BJ (cell line): ENCODE measurements around the gene GYG2. TPM values are rescaled to one million over a fixed set of nuclear protein-coding genes. Genes with fewer than 3 reads are reported as not detected.
"Not testable (repeated sequence)": the region's sequence is repeated elsewhere in the genome, so short reads cannot be mapped to it uniquely, and the experiment has no call there.

Experiments used
- CTCF ChIA-PET: fragments of 350-600 bp; formaldehyde crosslinking; extraction: SDS; loops from one replicate; lab custom pipeline; 2021; ENCODE audit warnings: antibody characterized with exemption, inconsistent platforms; lab: Yijun Ruan, JAX
- POLR2A ChIA-PET: fragments of 300-600 bp; sonication (Branson Sonifier 250); formaldehyde crosslinking; extraction: SDS; loops from one replicate; lab custom pipeline; 2021; ENCODE audit warnings: antibody characterized with exemption; lab: Charles Lee
- DNase-seq: peaks from one replicate; pipeline ENCODE4 v3.0.0-alpha.2; 2011; ENCODE audit warnings: low read depth
- H3K27me3 ChIP-seq: 2 replicates; pipeline ENCODE4 v1.6.0; 2011; ENCODE audit warnings: low read length; ENCODE audit not compliant: control insufficient read depth, insufficient read depth
- H3K36me3 ChIP-seq: 2 replicates; pipeline ENCODE4 v1.5.1; 2011; ENCODE audit warnings: low read length; ENCODE audit not compliant: control insufficient read depth, insufficient read depth
- H3K4me3 ChIP-seq: 2 replicates; pipeline ENCODE4 v1.5.1; 2011; ENCODE audit warnings: low read depth, mild to moderate bottlenecking, control low read depth, low read length
- polyA plus RNA-seq: library from polyadenylated mRNA; depleted of rRNA; stranded (reverse); fragments of >200 nt; gene quantifications from 2 replicates; pipeline ENCODE4 v1.2.3, GENCODE V29; 2011
- TF ChIP-seq, protein P1 (sequence below): IDR thresholded peaks from 2 replicates; pipeline ENCODE4 v1.5.1; 2011; ENCODE audit warnings: low read depth, mild to moderate bottlenecking, control low read depth, inconsistent platforms, low read length, moderate library complexity; ENCODE audit not compliant: insufficient read depth

Gene GYG2
- polyA plus RNA-seq, 1 experiment: 9.3 TPM

DNA sequence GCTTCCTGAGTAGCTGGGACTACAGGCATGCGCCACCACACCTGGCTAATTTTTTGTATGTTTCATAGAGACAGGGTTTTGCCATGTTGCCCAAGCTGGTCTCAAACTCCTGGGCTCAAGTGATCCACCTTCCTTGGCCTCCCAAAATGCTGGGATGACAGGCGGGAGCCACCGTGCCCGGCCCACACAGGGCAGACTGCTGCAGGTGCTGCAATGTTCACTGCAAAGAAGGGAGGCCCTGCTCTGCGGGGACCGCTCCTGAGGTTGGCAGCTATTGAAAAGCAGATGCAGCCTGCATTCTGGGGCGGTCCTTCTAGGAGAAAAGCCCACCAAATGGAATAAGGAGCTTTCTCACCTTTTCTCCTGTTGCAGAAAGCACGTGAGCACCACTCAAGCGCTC, 95.4 kb downstream of the GYG2 start:
- no peak for DNase-seq
- POLR2A ChIA-PET: no interaction called here
- TF ChIP-seq, protein P1, sequence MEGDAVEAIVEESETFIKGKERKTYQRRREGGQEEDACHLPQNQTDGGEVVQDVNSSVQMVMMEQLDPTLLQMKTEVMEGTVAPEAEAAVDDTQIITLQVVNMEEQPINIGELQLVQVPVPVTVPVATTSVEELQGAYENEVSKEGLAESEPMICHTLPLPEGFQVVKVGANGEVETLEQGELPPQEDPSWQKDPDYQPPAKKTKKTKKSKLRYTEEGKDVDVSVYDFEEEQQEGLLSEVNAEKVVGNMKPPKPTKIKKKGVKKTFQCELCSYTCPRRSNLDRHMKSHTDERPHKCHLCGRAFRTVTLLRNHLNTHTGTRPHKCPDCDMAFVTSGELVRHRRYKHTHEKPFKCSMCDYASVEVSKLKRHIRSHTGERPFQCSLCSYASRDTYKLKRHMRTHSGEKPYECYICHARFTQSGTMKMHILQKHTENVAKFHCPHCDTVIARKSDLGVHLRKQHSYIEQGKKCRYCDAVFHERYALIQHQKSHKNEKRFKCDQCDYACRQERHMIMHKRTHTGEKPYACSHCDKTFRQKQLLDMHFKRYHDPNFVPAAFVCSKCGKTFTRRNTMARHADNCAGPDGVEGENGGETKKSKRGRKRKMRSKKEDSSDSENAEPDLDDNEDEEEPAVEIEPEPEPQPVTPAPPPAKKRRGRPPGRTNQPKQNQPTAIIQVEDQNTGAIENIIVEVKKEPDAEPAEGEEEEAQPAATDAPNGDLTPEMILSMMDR: no peak
- CTCF ChIA-PET: no interaction called here
- H3K4me3 ChIP-seq: no peak overlapping the region
- peaks cover 2% of the 10 kb centered on the region for H3K36me3 ChIP-seq
- no peaks in the 10 kb centered on the region for H3K27me3 ChIP-seq

DNA sequence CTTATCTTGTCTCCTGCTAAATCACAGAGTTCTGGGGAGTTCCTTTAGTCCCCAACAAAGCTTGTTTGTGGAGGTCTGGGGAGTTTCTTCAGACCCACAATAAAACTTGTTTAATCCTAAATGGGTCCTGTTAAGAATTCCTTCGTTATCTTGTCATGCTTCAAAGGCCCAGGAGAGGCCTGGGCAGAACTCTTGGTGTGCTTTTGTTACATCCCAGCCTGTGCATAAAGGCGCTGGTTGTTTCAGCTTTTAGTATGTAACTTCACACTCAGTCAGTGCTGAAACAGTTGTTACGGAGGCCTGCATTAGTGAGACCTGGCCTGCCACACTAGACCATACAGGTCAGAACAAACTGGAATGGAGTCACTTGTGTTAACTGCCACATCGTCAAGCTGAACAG, 97.5 kb downstream of the GYG2 start:
- DNase-seq, POLR2A ChIA-PET, CTCF ChIA-PET, H3K4me3 ChIP-seq, H3K27me3 ChIP-seq, H3K36me3 ChIP-seq: not testable (repeated sequence)

DNA sequence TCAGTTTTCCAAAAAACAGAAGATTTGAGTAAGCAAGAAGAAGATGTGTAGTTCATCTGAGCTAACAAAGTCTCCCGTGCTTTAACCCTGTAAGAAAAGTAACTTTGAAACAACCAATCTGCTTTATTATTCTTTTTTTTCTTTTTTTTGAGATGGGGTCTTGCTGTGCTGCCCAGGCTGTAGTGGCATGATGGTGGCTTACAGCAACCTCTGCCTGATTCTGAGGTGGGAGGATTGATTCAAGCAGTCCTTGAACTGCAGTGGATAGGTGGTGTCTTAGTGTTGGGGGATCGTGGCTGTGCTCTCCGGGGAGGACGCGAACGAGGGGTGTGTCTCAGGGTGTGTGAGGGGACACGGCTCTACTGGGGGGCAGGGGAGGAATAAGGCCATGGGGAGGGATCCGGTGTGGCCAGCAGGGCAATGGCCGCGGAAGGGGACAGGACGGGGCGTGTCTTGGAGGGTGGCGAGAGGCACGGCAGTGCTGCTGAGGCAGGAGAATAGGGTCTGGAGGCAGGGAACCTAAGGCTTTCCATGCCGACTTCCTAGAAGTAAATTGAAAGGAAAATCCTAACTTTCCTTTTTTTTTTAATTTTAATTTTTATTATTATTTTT, 98.0 kb downstream of the GYG2 start:
- Histone ChIP-seq H3K4me3 (no peak overlapping the region), H3K36me3 (peaks cover 2% of the 10 kb centered on the region), H3K27me3 (no peaks in the 10 kb centered on the region)
- TF ChIP-seq, protein P1: no peak
- ChIA-PET POLR2A (no interaction called here), CTCF (no interaction called here)
- no peak for DNase-seq

DNA sequence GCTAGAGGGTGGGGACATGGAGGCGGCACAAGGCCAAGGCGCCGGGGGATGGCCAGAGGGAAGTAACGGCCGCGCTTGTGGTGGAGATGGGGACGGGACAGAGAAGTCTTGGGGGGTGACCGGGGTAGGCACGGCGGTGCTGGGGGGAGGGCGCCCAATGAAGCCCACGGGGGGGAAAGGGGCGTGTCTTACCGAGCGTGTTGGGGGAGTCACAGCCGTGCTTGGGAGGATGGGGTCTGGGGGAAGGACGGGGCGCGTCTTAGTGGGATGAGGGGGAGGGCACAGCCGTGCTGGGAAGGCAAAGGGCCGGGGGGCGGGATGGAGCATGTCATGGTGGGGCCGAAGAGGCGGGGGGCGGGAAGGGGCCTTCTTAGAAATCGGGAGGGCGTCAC, 99.5 kb downstream of the GYG2 start:
- no peaks in the 10 kb centered on the region for H3K27me3 ChIP-seq
- H3K4me3 ChIP-seq: peak overlapping the region; percentile 62
- peaks cover 2% of the 10 kb centered on the region for H3K36me3 ChIP-seq
- no peak for DNase-seq
- TF ChIP-seq, protein P1: no peak
- ChIA-PET CTCF (no interaction called here), POLR2A (no interaction called here)

DNA sequence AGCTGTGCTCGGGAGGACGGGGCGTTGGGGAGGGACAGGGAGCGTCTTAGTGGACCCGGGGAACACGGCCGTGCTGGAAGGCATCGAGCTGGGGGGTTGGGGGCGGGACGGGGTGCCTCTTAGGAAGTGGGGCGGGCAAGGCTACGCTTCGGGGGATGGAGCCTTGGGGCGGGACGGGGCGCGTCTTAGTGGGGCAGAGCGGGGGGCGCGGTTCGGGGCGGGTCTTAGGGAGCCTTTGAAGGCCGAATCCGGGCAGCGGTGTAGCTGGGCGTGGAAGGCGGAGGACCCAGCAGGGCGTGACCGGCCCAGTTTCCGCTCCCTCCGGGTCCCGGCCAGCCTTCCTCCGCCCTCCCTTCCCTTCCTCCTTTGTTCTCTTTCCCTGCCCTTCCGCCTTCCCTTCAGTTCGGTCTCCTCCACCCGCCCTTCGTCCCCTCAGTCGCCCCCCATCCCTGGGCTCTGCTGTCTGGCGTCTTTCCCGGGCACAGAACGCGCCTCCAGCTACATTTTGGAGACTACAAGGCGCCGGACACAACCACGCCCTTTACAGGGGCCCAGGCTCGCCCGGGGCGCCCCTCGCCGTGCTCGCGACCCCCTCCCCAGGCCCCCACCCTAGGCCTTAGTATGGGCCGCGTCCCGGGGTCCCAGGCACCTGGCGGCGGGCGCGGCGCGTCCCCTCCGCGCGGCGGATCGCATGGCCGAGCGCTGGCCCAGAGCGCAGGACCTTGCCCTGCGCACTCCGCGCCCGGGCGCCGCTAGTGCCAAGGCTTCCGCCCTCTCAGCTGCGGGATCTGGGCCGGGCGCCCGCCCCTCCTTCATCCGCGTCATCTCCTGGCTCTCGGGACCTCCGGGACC, 100.1 kb downstream of the GYG2 start, which contains the start of gene ARSD:
TSS of gene ARSD (minus strand) at position 757 of the 852 bp plus-strand sequence. CDS start at position 693, 64 bp downstream.
- POLR2A ChIA-PET: interaction anchor here (0.5 kb wide), 1 partner anchor 51 kb away, joined by 3 read pairs; no protein-coding TSS in a partner anchor
- Histone ChIP-seq H3K4me3 (peak within 1 kb of the TSS; percentile 62), H3K36me3 (peaks cover 2% of the 10 kb centered on the region), H3K27me3 (no peaks in the 10 kb centered on the region)
- CTCF ChIA-PET: interaction anchor here (1.2 kb wide), 1 partner anchor 15 kb away, joined by 3 read pairs; no protein-coding TSS in a partner anchor
- DNase-seq: peak; percentile 42
- TF ChIP-seq, protein P1: no peak
